ENCODE results near the gene GRAMD1B.
A peak's percentile ranks its signal among the peaks of the same experiment; 100 is the strongest.

GRAMD1B gene

GRCh38 chr11:123393312-123393927, 36.6 kb upstream of the GRAMD1B start:
- Histone ChIP-seq H3K9ac (ENCODE audit: low read length) (no peak overlapping the region), H3K36me3 (ENCODE audit: control insufficient read depth, low read depth, low read length) (no peaks in the 10 kb centered on the region), H3K4me3 (ENCODE audit: low read length) (no peak overlapping the region)

GRCh38 chr11:123404676-123405075, 25.4 kb upstream of the GRAMD1B start:
- Histone ChIP-seq H3K4me1 (ENCODE audit: control insufficient read depth, low read depth, low read length) (peaks cover 31% of the 10 kb centered on the region), H3K36me3 (ENCODE audit: control insufficient read depth, low read depth, low read length) (no peaks in the 10 kb centered on the region), H3K27me3 (ENCODE audit: control insufficient read depth, insufficient read depth, low read length) (peaks cover 47% of the 10 kb centered on the region), H3K9me3 (ENCODE audit: control insufficient read depth, low read depth, low read length) (no peaks in the 10 kb centered on the region), H3K9ac (ENCODE audit: low read length) (no peak overlapping the region), H3K4me3 (ENCODE audit: low read length) (no peak overlapping the region), H3K27ac (ENCODE audit: low read length) (no peak overlapping the region)

More at GRCh38 chr11:123393312-123393927, 36.6 kb upstream of the GRAMD1B start:
- Histone ChIP-seq H3K27me3 (ENCODE audit: control insufficient read depth, insufficient read depth, low read length) (no peaks in the 10 kb centered on the region), H3K4me1 (ENCODE audit: control insufficient read depth, low read depth, low read length) (no peaks in the 10 kb centered on the region), H3K27ac (ENCODE audit: low read length) (no peak overlapping the region), H3K9me3 (ENCODE audit: control insufficient read depth, low read depth, low read length) (no peaks in the 10 kb centered on the region)

GRCh38 chr11:123405123-123405592, 24.9 kb upstream of the GRAMD1B start:
- Histone ChIP-seq H3K4me3 (ENCODE audit: low read length) (no peak overlapping the region), H3K9me3 (ENCODE audit: control insufficient read depth, low read depth, low read length) (no peaks in the 10 kb centered on the region), H3K27ac (ENCODE audit: low read length) (no peak overlapping the region)

GRCh38 chr11:123406441-123407129, 23.5 kb upstream of the GRAMD1B start:
- H3K4me3 ChIP-seq (ENCODE audit: low read length): no peak overlapping the region
- H3K36me3 ChIP-seq (ENCODE audit: control insufficient read depth, low read depth, low read length): no peaks in the 10 kb centered on the region
- no peak overlapping the region for H3K27ac ChIP-seq (ENCODE audit: low read length)
- H3K4me1 ChIP-seq (ENCODE audit: control insufficient read depth, low read depth, low read length): peaks cover 31% of the 10 kb centered on the region
- peaks cover 48% of the 10 kb centered on the region for H3K27me3 ChIP-seq (ENCODE audit: control insufficient read depth, insufficient read depth, low read length)
- no peak overlapping the region for H3K9ac ChIP-seq (ENCODE audit: low read length)
- no peaks in the 10 kb centered on the region for H3K9me3 ChIP-seq (ENCODE audit: control insufficient read depth, low read depth, low read length)

More at GRCh38 chr11:123405123-123405592, 24.9 kb upstream of the GRAMD1B start:
- Histone ChIP-seq H3K4me1 (ENCODE audit: control insufficient read depth, low read depth, low read length) (peaks cover 31% of the 10 kb centered on the region), H3K36me3 (ENCODE audit: control insufficient read depth, low read depth, low read length) (no peaks in the 10 kb centered on the region), H3K9ac (ENCODE audit: low read length) (no peak overlapping the region), H3K27me3 (ENCODE audit: control insufficient read depth, insufficient read depth, low read length) (peaks cover 48% of the 10 kb centered on the region)

GRCh38 chr11:123407130-123407995, 22.7 kb upstream of the GRAMD1B start:
- H3K36me3 ChIP-seq (ENCODE audit: control insufficient read depth, low read depth, low read length): no peaks in the 10 kb centered on the region
- no peak overlapping the region for H3K9ac ChIP-seq (ENCODE audit: low read length)
- no peak overlapping the region for H3K27ac ChIP-seq (ENCODE audit: low read length)
- H3K4me1 ChIP-seq (ENCODE audit: control insufficient read depth, low read depth, low read length): peaks cover 31% of the 10 kb centered on the region
- H3K9me3 ChIP-seq (ENCODE audit: control insufficient read depth, low read depth, low read length): no peaks in the 10 kb centered on the region
- H3K4me3 ChIP-seq (ENCODE audit: low read length): peak overlapping the region; percentile 18
- peaks cover 48% of the 10 kb centered on the region for H3K27me3 ChIP-seq (ENCODE audit: control insufficient read depth, insufficient read depth, low read length)

- H3K27ac ChIP-seq (ENCODE audit: low read length): no peak overlapping the region
- H3K27me3 ChIP-seq (ENCODE audit: control insufficient read depth, insufficient read depth, low read length): peaks cover 48% of the 10 kb centered on the region
- peaks cover 31% of the 10 kb centered on the region for H3K4me1 ChIP-seq (ENCODE audit: control insufficient read depth, low read depth, low read length)
- H3K9ac ChIP-seq (ENCODE audit: low read length): no peak overlapping the region
- no peak overlapping the region for H3K4me3 ChIP-seq (ENCODE audit: low read length)
- no peaks in the 10 kb centered on the region for H3K9me3 ChIP-seq (ENCODE audit: control insufficient read depth, low read depth, low read length)
- H3K36me3 ChIP-seq (ENCODE audit: control insufficient read depth, low read depth, low read length): no peaks in the 10 kb centered on the region
These were observed 22.0 kb upstream of the GRAMD1B start for GRCh38 chr11:123407996-123408597.

GRCh38 chr11:123408619-123409455, 21.2 kb upstream of the GRAMD1B start:
- Histone ChIP-seq H3K9me3 (ENCODE audit: control insufficient read depth, low read depth, low read length) (no peaks in the 10 kb centered on the region), H3K9ac (ENCODE audit: low read length) (no peak overlapping the region), H3K4me1 (ENCODE audit: control insufficient read depth, low read depth, low read length) (peaks cover 31% of the 10 kb centered on the region), H3K36me3 (ENCODE audit: control insufficient read depth, low read depth, low read length) (no peaks in the 10 kb centered on the region), H3K4me3 (ENCODE audit: low read length) (no peak overlapping the region), H3K27me3 (ENCODE audit: control insufficient read depth, insufficient read depth, low read length) (peaks cover 46% of the 10 kb centered on the region), H3K27ac (ENCODE audit: low read length) (no peak overlapping the region)

GRCh38 chr11:123409456-123410217, 20.4 kb upstream of the GRAMD1B start:
- Histone ChIP-seq H3K9ac (ENCODE audit: low read length) (no peak overlapping the region), H3K9me3 (ENCODE audit: control insufficient read depth, low read depth, low read length) (no peaks in the 10 kb centered on the region), H3K36me3 (ENCODE audit: control insufficient read depth, low read depth, low read length) (no peaks in the 10 kb centered on the region), H3K4me3 (ENCODE audit: low read length) (no peak overlapping the region), H3K4me1 (ENCODE audit: control insufficient read depth, low read depth, low read length) (peaks cover 30% of the 10 kb centered on the region), H3K27ac (ENCODE audit: low read length) (no peak overlapping the region), H3K27me3 (ENCODE audit: control insufficient read depth, insufficient read depth, low read length) (peaks cover 38% of the 10 kb centered on the region)

GRCh38 chr11:123410218-123410549, 19.9 kb upstream of the GRAMD1B start:
- Histone ChIP-seq H3K36me3 (ENCODE audit: control insufficient read depth, low read depth, low read length) (no peaks in the 10 kb centered on the region), H3K9ac (ENCODE audit: low read length) (no peak overlapping the region), H3K9me3 (ENCODE audit: control insufficient read depth, low read depth, low read length) (no peaks in the 10 kb centered on the region), H3K27me3 (ENCODE audit: control insufficient read depth, insufficient read depth, low read length) (peaks cover 33% of the 10 kb centered on the region), H3K27ac (ENCODE audit: low read length) (no peak overlapping the region), H3K4me1 (ENCODE audit: control insufficient read depth, low read depth, low read length) (peaks cover 25% of the 10 kb centered on the region), H3K4me3 (ENCODE audit: low read length) (no peak overlapping the region)

- Histone ChIP-seq H3K9me3 (ENCODE audit: control insufficient read depth, low read depth, low read length) (no peaks in the 10 kb centered on the region), H3K36me3 (ENCODE audit: control insufficient read depth, low read depth, low read length) (no peaks in the 10 kb centered on the region), H3K27ac (ENCODE audit: low read length) (no peak overlapping the region), H3K27me3 (ENCODE audit: control insufficient read depth, insufficient read depth, low read length) (peaks cover 12% of the 10 kb centered on the region), H3K4me1 (ENCODE audit: control insufficient read depth, low read depth, low read length) (peaks cover 5% of the 10 kb centered on the region), H3K4me3 (ENCODE audit: low read length) (no peak overlapping the region), H3K9ac (ENCODE audit: low read length) (no peak overlapping the region)
These were observed 16.4 kb upstream of the GRAMD1B start for GRCh38 chr11:123413636-123414035.

Data from iPS-18a (cell line).